GM12878 (cell line): ENCODE results near the gene ST7. TPM values are rescaled to one million over a fixed set of nuclear protein-coding genes. Genes with fewer than 3 reads are reported as not detected.

ENCODE experiments used
- BCL3 ChIP-seq: IDR thresholded peaks from 2 replicates; pipeline ENCODE4 v1.6.1; 2011; ENCODE audit warnings: borderline replicate concordance, low read depth, mild to moderate bottlenecking, moderate library complexity, low read length; ENCODE audit not compliant: insufficient read depth, poor library complexity, severe bottlenecking
- CHD2 ChIP-seq: IDR thresholded peaks from 2 replicates; pipeline ENCODE4 v1.6.1; 2011; ENCODE audit warnings: low read depth, low read length, improper control_type of control experiment, borderline replicate concordance
- CREM ChIP-seq: IDR thresholded peaks from 2 replicates; pipeline ENCODE4 v1.6.1; 2014; ENCODE audit warnings: antibody characterized with exemption, low read depth
- MAX ChIP-seq: IDR thresholded peaks from 2 replicates; pipeline ENCODE4 v1.6.1; 2012; ENCODE audit warnings: low read depth, low read length, improper control_type of control experiment
- MEF2B ChIP-seq: fragments of 450-650 bp; IDR thresholded peaks from 2 replicates; pipeline ENCODE4 v1.6.1; 2018; ENCODE audit warnings: mild to moderate bottlenecking, moderate library complexity; ENCODE audit not compliant: partially characterized antibody, poor library complexity, severe bottlenecking
- MYC ChIP-seq: IDR thresholded peaks from 2 replicates; pipeline ENCODE4 v1.6.1; 2011; ENCODE audit warnings: mild to moderate bottlenecking, low read length, moderate library complexity, inconsistent platforms; ENCODE audit not compliant: insufficient read depth, insufficient replicate concordance, insufficient read length, severe bottlenecking
- PML ChIP-seq: IDR thresholded peaks from 2 replicates; pipeline ENCODE4 v1.6.1; 2012; ENCODE audit warnings: low read length, inconsistent platforms
- RELA ChIP-seq: fragments of 450-650 bp; IDR thresholded peaks from 2 replicates; pipeline ENCODE4 v1.8.0; 2014; ENCODE audit warnings: borderline replicate concordance; ENCODE audit not compliant: partially characterized antibody
- SRF ChIP-seq, 2 experiments: IDR thresholded peaks; 2 replicates each; pipeline ENCODE4 v1.6.1; 2011; ENCODE audit warnings: low read depth in 2 of 2, low read length in 2 of 2, mild to moderate bottlenecking in 1 of 2, moderate library complexity in 1 of 2
- STAT3 ChIP-seq: IDR thresholded peaks from 2 replicates; pipeline ENCODE4 v1.6.1; 2011; ENCODE audit warnings: low read depth, low read length, improper control_type of control experiment
- TAF1 ChIP-seq: IDR thresholded peaks from 2 replicates; pipeline ENCODE4 v1.6.1; 2011; ENCODE audit warnings: mild to moderate bottlenecking, low read depth, low read length, borderline replicate concordance
- ZNF592 ChIP-seq: fragments of 450-650 bp; IDR thresholded peaks from 2 replicates; pipeline ENCODE4 v1.6.1; 2017; ENCODE audit warnings: mild to moderate bottlenecking, moderate library complexity
- polyA plus RNA-seq, 11 experiments: library from polyadenylated mRNA; depleted of rRNA in 4 of 11; unstranded in 6 of 11; stranded (reverse) in 5 of 11; fragments of >200 nt; fragmentation: Nextera tagmentation in 4 of 11; fragmentation: Illumina TruSeq in 1 of 11; extraction: Ambion mirVana in 4 of 11; extraction: Trizol in 1 of 11; gene quantifications; 1 replicate in 1 of 11; 2 replicates in 10 of 11; pipeline versions ENCODE4 v1.2.1 to v1.2.3, GENCODE V29; 2011 to 2016; ENCODE audit warnings: inconsistent platforms in 2 of 11, missing spikeins in 2 of 11, low read depth in 1 of 11
- total RNA-seq, 4 experiments: library from RNA; depleted of rRNA in 3 of 4; stranded (reverse); fragments of >200 nt in 3 of 4; fragmentation: Illumina TruSeq in 1 of 4; extraction: Trizol in 1 of 4; gene quantifications; 2 replicates each; pipeline versions ENCODE4 v1.2.1 to v1.2.3, GENCODE V29; 2013 to 2021

ST7 gene
- total and polyA plus RNA-seq, 10 of the 15 experiments (the other 5 are each of a cell fraction or from before 2014, with no cell fraction given), result 27.7 to 76.4 (median 53.6) TPM

- TF ChIP-seq MAX (no peak), PML (0 out of 2 replicates have a peak, but pooled peaks have one; percentile 16), CHD2 (no peak), SRF (IDR thresholded peaks at IDR 0.05; ENCODE audit: low read depth in 2 of 2, low read length in 2 of 2) (no peak), ZNF592 (no peak), BCL3 (peak; percentile 48), CREM (no peak), STAT3 (no peak), MYC (no peak), RELA (no peak), TAF1 (no peak), MEF2B (no peak)
Measured at GRCh38 chr7:117014099-117014656, 60.9 kb downstream of the ST7 start (continued).
